Stimulated activated CD8-positive, alpha-beta memory T cell treated with anti-CD3 and anti-CD28 coated beads, Interleukin-7, amount 100 ng/mL, for 1 hour (primary cell): Measurements from ENCODE around the gene CSF2.

Experiments used
- DNase-seq, 2 donors: peaks; one replicate each; pipeline ENCODE4 v3.0.0-alpha.2; 2020; ENCODE audit warnings: low read depth in 2 of 2

The CSF2 gene

GRCh38 chr5:132073231-132074013, at the start of gene CSF2:
CSF2 (plus strand) TSS chr5:132073789; CDS start chr5:132073824, 35 bp downstream.
- no peak for DNase-seq

- DNase-seq = no peak
Observed at GRCh38 chr5:132024117-132024435, 49.5 kb upstream of the CSF2 start.

- DNase-seq = no peak
Observed at GRCh38 chr5:132024789-132025402, 48.7 kb upstream of the CSF2 start.

GRCh38 chr5:132025403-132025971, 48.1 kb upstream of the CSF2 start:
- DNase-seq = no peak

- no peak for DNase-seq
Observed at GRCh38 chr5:132026516-132027008, 47.0 kb upstream of the CSF2 start.

- no peak for DNase-seq
Observed at GRCh38 chr5:132027027-132027426, 46.6 kb upstream of the CSF2 start.

- DNase-seq = no peak
Observed at GRCh38 chr5:132029609-132030330, 43.8 kb upstream of the CSF2 start.

- no peak for DNase-seq
Observed at GRCh38 chr5:132030610-132031009, 43.0 kb upstream of the CSF2 start.

GRCh38 chr5:132032196-132032595, 41.4 kb upstream of the CSF2 start:
- no peak for DNase-seq

- DNase-seq = no peak
Observed at GRCh38 chr5:132033122-132033521, 40.5 kb upstream of the CSF2 start.

GRCh38 chr5:132037353-132037752, 36.2 kb upstream of the CSF2 start:
- no peak for DNase-seq

GRCh38 chr5:132044207-132044606, 29.4 kb upstream of the CSF2 start:
- DNase-seq = no peak

GRCh38 chr5:132046880-132047299, 26.7 kb upstream of the CSF2 start:
- DNase-seq = no peak

GRCh38 chr5:132049093-132049492, 24.5 kb upstream of the CSF2 start:
- DNase-seq = no peak

GRCh38 chr5:132049559-132049958, 24.0 kb upstream of the CSF2 start:
- no peak for DNase-seq

- no peak for DNase-seq
Observed at GRCh38 chr5:132050136-132050535, 23.5 kb upstream of the CSF2 start.

GRCh38 chr5:132050661-132051552, 22.7 kb upstream of the CSF2 start:
- no peak for DNase-seq

- DNase-seq = no peak
Observed at GRCh38 chr5:132052520-132052919, 21.1 kb upstream of the CSF2 start.

- no peak for DNase-seq
Observed at GRCh38 chr5:132053483-132053882, 20.1 kb upstream of the CSF2 start.

- DNase-seq = no peak
Observed at GRCh38 chr5:132054031-132054696, 19.4 kb upstream of the CSF2 start.
